ENCODE data around the gene CDH23.

- TF ChIP-seq CTCF (IDR thresholded peaks at IDR 0.05 in 2 of 3, conservative IDR thresholded peaks at IDR 0.05 in 1 of 3; ENCODE audit: control insufficient read depth in 2 of 3, extremely low read depth in 1 of 3, insufficient read depth in 1 of 3, low read depth in 3 of 3, low read length in 3 of 3) (no peak), JUNB (IDR thresholded peaks at IDR 0.05) (no peak), REST (IDR thresholded peaks at IDR 0.05; ENCODE audit: low read depth, low read length) (no peak), EZH2 (IDR thresholded peaks at IDR 0.05; ENCODE audit: borderline replicate concordance, control insufficient read depth, low read depth, low read length) (no peak), MLLT1 (IDR thresholded peaks at IDR 0.05) (no peak)
Measured at GRCh38 chr10:71392791-71393781, 3.6 kb upstream of the CDH23 start.

Data from GM12878 (cell line).